Lung (tissue), 12 donors: ENCODE measurements around the gene CSF1R. TPM values are rescaled to one million over a fixed set of nuclear protein-coding genes. Genes with fewer than 3 reads are reported as not detected.

Source experiments
- ATAC-seq: fragments of 200-7000 bp; cut with Tn5 transposase; one replicate; pipeline ENCODE4 v1.9.1; 2020; ENCODE audit warnings: moderate number of reproducible peaks; ENCODE audit not compliant: insufficient read depth, low FRiP score
- DNase-seq, 3 donors: peaks; one replicate each; pipeline ENCODE4 v3.0.0-alpha.2; 2013 to 2017
- H3K27ac ChIP-seq, 2 donors: one replicate each; pipeline ENCODE4 v1.5.1; 2013; ENCODE audit warnings: mild to moderate bottlenecking in 2 of 2, moderate library complexity in 2 of 2, control low read depth in 1 of 2, inconsistent platforms in 1 of 2, low read depth in 1 of 2, low read length in 1 of 2
- H3K27me3 ChIP-seq, 3 donors: one replicate each; pipeline ENCODE4 v1.5.1; 2013; ENCODE audit warnings: low read length in 2 of 3; ENCODE audit not compliant: control insufficient read depth in 3 of 3, insufficient read depth in 3 of 3
- H3K36me3 ChIP-seq, 4 donors: one replicate each; pipeline ENCODE4 v1.5.1; 2013; ENCODE audit warnings: low read length in 4 of 4, mild to moderate bottlenecking in 1 of 4, moderate library complexity in 1 of 4; ENCODE audit not compliant: control insufficient read depth in 4 of 4, insufficient read depth in 4 of 4
- H3K4me1 ChIP-seq, 5 donors: one replicate each; pipeline ENCODE4 v1.5.1; 2013; ENCODE audit warnings: low read length in 5 of 5, mild to moderate bottlenecking in 2 of 5, moderate library complexity in 1 of 5; ENCODE audit not compliant: control insufficient read depth in 5 of 5, insufficient read depth in 5 of 5
- H3K4me3 ChIP-seq: one replicate; pipeline ENCODE4 v1.5.1; 2013; ENCODE audit warnings: mild to moderate bottlenecking, control low read depth, moderate library complexity
- H3K9ac ChIP-seq, 2 donors: one replicate each; pipeline ENCODE4 v1.5.1; 2013; ENCODE audit warnings: low read length in 2 of 2, control low read depth in 1 of 2; ENCODE audit not compliant: insufficient read depth in 1 of 2
- H3K9me3 ChIP-seq, 4 donors: one replicate each; pipeline ENCODE4 v1.5.1; 2013; ENCODE audit warnings: low read length in 3 of 4, mild to moderate bottlenecking in 1 of 4, moderate library complexity in 1 of 4; ENCODE audit not compliant: control insufficient read depth in 4 of 4, insufficient read depth in 3 of 4
- WGBS, 2 donors: extraction: QIAGEN DNeasy Blood & Tissue Kit; methylation state at CpG; one replicate each; pipeline ENCODE4 v1.1.7; 2013; 5-methylcytosine and 5-hydroxymethylcytosine counted together
- polyA plus RNA-seq, 2 donors: library from polyadenylated mRNA; stranded (reverse); fragments of 200-250 nt; gene quantifications; one replicate each; pipeline ENCODE4 v1.2.1, GENCODE V29; 2013
- total RNA-seq, 2 donors: library from RNA; depleted of rRNA in 1 of 2; stranded (reverse); fragments of >200 nt in 1 of 2; gene quantifications; one replicate each; pipeline ENCODE4 v1.2.1, GENCODE V29; 2014 to 2021
- TF ChIP-seq, protein P1 (sequence below): IDR thresholded peaks from 2 replicates; pipeline ENCODE4 v1.5.1; 2012; ENCODE audit warnings: mild to moderate bottlenecking; ENCODE audit errors: control extremely low read depth, extremely low read depth
- donor health status: control.
- donor health status: control.
- donor health status: Bipolar disorder and iron deficiency.
- donor health status: healthy.
- donor health status: DM: yes; HTN: yes; CAD: no.

CSF1R gene
- total and polyA plus RNA-seq, 4 donors = 13.0 to 65.0 (median 40.7) TPM

- no peak for DNase-seq
- H3K36me3 ChIP-seq = no peaks in the 10 kb centered on the region
- H3K4me1 ChIP-seq = peaks cover 0 to under 1% (median 0%) of the 10 kb centered on the region in 5 donors
- no peak overlapping the region for H3K4me3 ChIP-seq
- 76 to 85% methylated on average over 6 of the region's 6 CpGs for WGBS, 2 donors
- no peak overlapping the region for H3K9ac ChIP-seq
- TF ChIP-seq, protein P1, sequence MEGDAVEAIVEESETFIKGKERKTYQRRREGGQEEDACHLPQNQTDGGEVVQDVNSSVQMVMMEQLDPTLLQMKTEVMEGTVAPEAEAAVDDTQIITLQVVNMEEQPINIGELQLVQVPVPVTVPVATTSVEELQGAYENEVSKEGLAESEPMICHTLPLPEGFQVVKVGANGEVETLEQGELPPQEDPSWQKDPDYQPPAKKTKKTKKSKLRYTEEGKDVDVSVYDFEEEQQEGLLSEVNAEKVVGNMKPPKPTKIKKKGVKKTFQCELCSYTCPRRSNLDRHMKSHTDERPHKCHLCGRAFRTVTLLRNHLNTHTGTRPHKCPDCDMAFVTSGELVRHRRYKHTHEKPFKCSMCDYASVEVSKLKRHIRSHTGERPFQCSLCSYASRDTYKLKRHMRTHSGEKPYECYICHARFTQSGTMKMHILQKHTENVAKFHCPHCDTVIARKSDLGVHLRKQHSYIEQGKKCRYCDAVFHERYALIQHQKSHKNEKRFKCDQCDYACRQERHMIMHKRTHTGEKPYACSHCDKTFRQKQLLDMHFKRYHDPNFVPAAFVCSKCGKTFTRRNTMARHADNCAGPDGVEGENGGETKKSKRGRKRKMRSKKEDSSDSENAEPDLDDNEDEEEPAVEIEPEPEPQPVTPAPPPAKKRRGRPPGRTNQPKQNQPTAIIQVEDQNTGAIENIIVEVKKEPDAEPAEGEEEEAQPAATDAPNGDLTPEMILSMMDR = no peak
- H3K27me3 ChIP-seq = no peaks in the 10 kb centered on the region
- no peak for ATAC-seq
- H3K9me3 ChIP-seq = no peaks in the 10 kb centered on the region
- H3K27ac ChIP-seq = no peak overlapping the region
These were observed 14.7 kb upstream of the CSF1R start for GRCh38 chr5:150101023-150101422.

- no peak overlapping the region for H3K9ac ChIP-seq
- H3K27me3 ChIP-seq = no peaks in the 10 kb centered on the region
- H3K36me3 ChIP-seq = no peaks in the 10 kb centered on the region
- no peak for DNase-seq
- no peaks in the 10 kb centered on the region for H3K4me1 ChIP-seq
- no peak for ATAC-seq
- H3K9me3 ChIP-seq = no peaks in the 10 kb centered on the region
- H3K4me3 ChIP-seq = no peak overlapping the region
- H3K27ac ChIP-seq = no peak overlapping the region
- TF ChIP-seq, protein P1 = no peak
These were observed 10.8 kb upstream of the CSF1R start for GRCh38 chr5:150097152-150097551.

- ATAC-seq (no peak), DNase-seq (no peak)
- Histone ChIP-seq H3K9me3 (no peaks in the 10 kb centered on the region), H3K27me3 (no peaks in the 10 kb centered on the region), H3K36me3 (no peaks in the 10 kb centered on the region), H3K27ac (no peak overlapping the region), H3K4me3 (no peak overlapping the region), H3K9ac (no peak overlapping the region), H3K4me1 (peaks cover 0 to 1% (median 0%) of the 10 kb centered on the region in 5 donors)
- TF ChIP-seq, protein P1 = no peak
- 87 to 90% methylated on average over 3 of the region's 3 CpGs for WGBS, 2 donors
These were observed 5.9 kb upstream of the CSF1R start for GRCh38 chr5:150092159-150092787.
